IPS-18a (cell line): Measurements from ENCODE around the gene CDC42EP2.
A peak's percentile ranks its signal among the peaks of the same experiment; 100 is the strongest.

ENCODE experiments used
- H3K27ac ChIP-seq: one replicate; pipeline ENCODE4 v1.5.1; 2013; ENCODE audit warnings: low read length
- H3K27me3 ChIP-seq: one replicate; pipeline ENCODE4 v1.6.1; 2013; ENCODE audit warnings: mild to moderate bottlenecking, low read length; ENCODE audit not compliant: control insufficient read depth, insufficient read depth
- H3K36me3 ChIP-seq: one replicate; pipeline ENCODE4 v1.6.1; 2013; ENCODE audit warnings: low read depth, low read length; ENCODE audit not compliant: control insufficient read depth
- H3K4me1 ChIP-seq: one replicate; pipeline ENCODE4 v1.6.1; 2013; ENCODE audit warnings: low read depth, low read length; ENCODE audit not compliant: control insufficient read depth
- H3K4me3 ChIP-seq: one replicate; pipeline ENCODE4 v1.5.1; 2013; ENCODE audit warnings: low read length
- H3K9ac ChIP-seq: one replicate; pipeline ENCODE4 v1.6.1; 2013; ENCODE audit warnings: mild to moderate bottlenecking, low read length, moderate library complexity
- H3K9me3 ChIP-seq: one replicate; pipeline ENCODE4 v1.6.1; 2013; ENCODE audit warnings: low read depth, low read length; ENCODE audit not compliant: control insufficient read depth

CDC42EP2 gene, protein sequence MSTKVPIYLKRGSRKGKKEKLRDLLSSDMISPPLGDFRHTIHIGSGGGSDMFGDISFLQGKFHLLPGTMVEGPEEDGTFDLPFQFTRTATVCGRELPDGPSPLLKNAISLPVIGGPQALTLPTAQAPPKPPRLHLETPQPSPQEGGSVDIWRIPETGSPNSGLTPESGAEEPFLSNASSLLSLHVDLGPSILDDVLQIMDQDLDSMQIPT

GRCh38 chr11:65314501-65315203 is at the start of gene CDC42EP2:
TSS of gene CDC42EP2 (plus strand) at chr11:65314866. CDS start at chr11:65320899, 6,033 bp downstream.
- Histone ChIP-seq H3K4me3 (peak within 1 kb of the TSS; percentile 80), H3K27ac (no peak within 1 kb of the TSS), H3K4me1 (peaks cover 14% of the 10 kb centered on the region)

DNA sequence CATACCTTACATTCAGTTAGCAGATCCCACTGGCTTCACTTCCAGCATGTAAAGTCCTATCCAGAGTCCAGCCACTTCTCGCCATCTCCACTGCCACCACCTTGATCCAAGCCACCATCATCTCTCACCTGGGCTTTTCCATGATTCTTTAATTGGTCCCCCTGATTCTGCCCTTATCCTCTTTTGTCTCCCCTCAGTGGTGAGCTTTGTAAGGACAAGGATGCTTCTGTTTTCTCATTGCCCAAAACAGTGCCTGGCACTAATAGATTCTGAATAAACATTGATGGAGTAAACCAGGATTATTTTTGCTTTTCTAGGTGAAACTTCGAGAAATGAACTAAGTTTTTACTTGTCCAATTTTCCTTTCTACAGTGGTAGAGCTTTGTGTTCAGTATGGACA is 48.5 kb upstream of the CDC42EP2 start:
- Histone ChIP-seq H3K9me3 (no peaks in the 10 kb centered on the region), H3K4me1 (peaks cover 1% of the 10 kb centered on the region), H3K36me3 (peaks cover 31% of the 10 kb centered on the region), H3K9ac (no peak overlapping the region), H3K27ac (no peak overlapping the region), H3K4me3 (no peak overlapping the region), H3K27me3 (no peaks in the 10 kb centered on the region)

More at GRCh38 chr11:65314501-65315203, at the start of gene CDC42EP2:
- H3K27me3 ChIP-seq: peaks cover 16% of the 10 kb centered on the region
- no peaks in the 10 kb centered on the region for H3K9me3 ChIP-seq
- peak within 1 kb of the TSS; percentile 80 for H3K9ac ChIP-seq
- no peaks in the 10 kb centered on the region for H3K36me3 ChIP-seq

GRCh38 chr11:65274735-65275682 is 39.7 kb upstream of the CDC42EP2 start:
- no peaks in the 10 kb centered on the region for H3K4me1 ChIP-seq
- no peaks in the 10 kb centered on the region for H3K27me3 ChIP-seq
- no peak overlapping the region for H3K27ac ChIP-seq
- H3K36me3 ChIP-seq: peaks cover 53% of the 10 kb centered on the region
- H3K4me3 ChIP-seq: no peak overlapping the region
- H3K9ac ChIP-seq: no peak overlapping the region
- H3K9me3 ChIP-seq: no peaks in the 10 kb centered on the region

DNA sequence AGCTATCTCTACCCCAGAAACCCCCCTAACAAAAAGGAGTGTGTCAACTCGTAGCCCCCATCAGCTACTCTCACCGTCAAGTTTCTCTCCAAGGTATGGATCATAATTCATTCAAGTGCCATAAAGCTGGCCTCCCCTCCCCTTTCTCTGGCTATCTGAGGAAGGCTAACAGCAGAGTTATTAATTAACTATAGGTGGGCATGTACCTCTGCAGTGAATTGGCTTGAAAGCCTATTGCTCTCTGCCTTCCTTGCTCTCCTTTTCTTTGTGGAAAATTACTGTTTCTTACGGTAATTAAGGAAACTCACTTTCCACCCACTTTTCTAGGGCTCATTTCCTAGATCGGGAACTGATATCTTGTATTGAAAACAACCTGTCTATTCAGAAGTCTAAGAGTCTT is 38.8 kb upstream of the CDC42EP2 start:
- H3K27me3 ChIP-seq: no peaks in the 10 kb centered on the region
- H3K36me3 ChIP-seq: peaks cover 55% of the 10 kb centered on the region
- H3K4me1 ChIP-seq: no peaks in the 10 kb centered on the region
- H3K9me3 ChIP-seq: no peaks in the 10 kb centered on the region
- H3K4me3 ChIP-seq: no peak overlapping the region
- no peak overlapping the region for H3K27ac ChIP-seq
- H3K9ac ChIP-seq: no peak overlapping the region

- no peak overlapping the region for H3K4me3 ChIP-seq
- H3K9ac ChIP-seq: no peak overlapping the region
- no peaks in the 10 kb centered on the region for H3K27me3 ChIP-seq
- H3K9me3 ChIP-seq: no peaks in the 10 kb centered on the region
- H3K27ac ChIP-seq: no peak overlapping the region
- no peaks in the 10 kb centered on the region for H3K4me1 ChIP-seq
- peaks cover 69% of the 10 kb centered on the region for H3K36me3 ChIP-seq
These were observed 36.9 kb upstream of the CDC42EP2 start for GRCh38 chr11:65277631-65278277.

GRCh38 chr11:65278356-65278755 is 36.3 kb upstream of the CDC42EP2 start:
- no peak overlapping the region for H3K9ac ChIP-seq
- no peaks in the 10 kb centered on the region for H3K27me3 ChIP-seq
- H3K36me3 ChIP-seq: peaks cover 75% of the 10 kb centered on the region
- H3K4me3 ChIP-seq: no peak overlapping the region
- H3K4me1 ChIP-seq: no peaks in the 10 kb centered on the region
- H3K27ac ChIP-seq: no peak overlapping the region
- H3K9me3 ChIP-seq: no peaks in the 10 kb centered on the region

- Histone ChIP-seq H3K9me3 (no peaks in the 10 kb centered on the region), H3K27me3 (no peaks in the 10 kb centered on the region), H3K36me3 (peaks cover 84% of the 10 kb centered on the region), H3K27ac (no peak overlapping the region), H3K4me3 (no peak overlapping the region), H3K4me1 (no peaks in the 10 kb centered on the region), H3K9ac (no peak overlapping the region)
These were observed 35.4 kb upstream of the CDC42EP2 start for GRCh38 chr11:65279279-65279678.

DNA sequence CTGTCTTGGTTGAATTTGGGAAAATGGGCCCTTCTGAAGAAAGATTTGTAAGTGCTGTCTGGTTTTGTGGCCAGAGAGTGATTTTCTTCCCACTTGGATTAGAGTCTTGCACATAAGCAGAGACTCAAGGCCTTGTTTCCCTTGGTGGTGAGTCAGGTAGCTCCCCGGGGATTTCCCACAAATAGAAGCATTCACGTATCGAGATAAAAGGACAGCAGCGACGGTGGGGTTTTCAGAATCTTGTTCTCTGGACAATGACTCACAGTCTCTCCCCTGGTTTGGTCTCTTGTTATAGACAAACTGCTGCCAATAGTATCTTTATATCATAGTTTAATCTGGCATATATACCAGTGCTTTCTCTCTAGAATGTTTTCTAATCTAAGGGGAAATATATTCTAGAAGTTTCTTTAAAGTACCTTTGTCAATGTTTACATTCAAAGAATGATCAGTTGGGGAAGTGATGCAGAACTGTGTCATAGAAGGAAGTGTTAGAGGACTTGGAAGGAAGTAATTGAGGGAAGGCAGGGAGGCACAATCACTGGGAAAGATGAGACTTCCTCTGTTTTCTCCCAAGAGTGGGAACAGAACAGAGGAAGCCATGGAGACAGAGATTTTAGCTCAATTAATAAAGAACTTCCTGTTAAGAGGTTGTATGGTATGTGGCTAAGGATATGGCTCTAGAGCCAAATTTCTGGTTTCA is 34.8 kb upstream of the CDC42EP2 start:
- H3K36me3 ChIP-seq: peaks cover 86% of the 10 kb centered on the region
- H3K27ac ChIP-seq: no peak overlapping the region
- H3K9ac ChIP-seq: no peak overlapping the region
- H3K4me3 ChIP-seq: no peak overlapping the region
- H3K9me3 ChIP-seq: no peaks in the 10 kb centered on the region
- H3K4me1 ChIP-seq: no peaks in the 10 kb centered on the region
- no peaks in the 10 kb centered on the region for H3K27me3 ChIP-seq

- no peaks in the 10 kb centered on the region for H3K9me3 ChIP-seq
- no peaks in the 10 kb centered on the region for H3K27me3 ChIP-seq
- no peak overlapping the region for H3K27ac ChIP-seq
- no peak overlapping the region for H3K4me3 ChIP-seq
- H3K36me3 ChIP-seq: peaks cover 92% of the 10 kb centered on the region
- H3K9ac ChIP-seq: no peak overlapping the region
- no peaks in the 10 kb centered on the region for H3K4me1 ChIP-seq
These were observed 34.0 kb upstream of the CDC42EP2 start for GRCh38 chr11:65280646-65281045.

GRCh38 chr11:65286686-65287085 is 28.0 kb upstream of the CDC42EP2 start:
- no peak overlapping the region for H3K27ac ChIP-seq
- H3K27me3 ChIP-seq: no peaks in the 10 kb centered on the region
- no peak overlapping the region for H3K4me3 ChIP-seq
- H3K4me1 ChIP-seq: no peaks in the 10 kb centered on the region
- H3K9me3 ChIP-seq: no peaks in the 10 kb centered on the region
- peaks cover 83% of the 10 kb centered on the region for H3K36me3 ChIP-seq
- H3K9ac ChIP-seq: no peak overlapping the region
